Stimulated activated CD4-positive, alpha-beta T cell treated with anti-CD3 and anti-CD28 coated beads, TNF-alpha, amount 100 ng/mL, for 1 hour (primary cell): ENCODE results near the gene SLC9A1.

Experiments
- DNase-seq, 3 donors: peaks; one replicate each; pipeline ENCODE4 v3.0.0-alpha.2; 2020; ENCODE audit warnings: low read depth in 3 of 3, low spot score in 1 of 3

Gene SLC9A1

GRCh38 chr1:27077968-27078367 is 77.0 kb downstream of the SLC9A1 start:
- DNase-seq = no peak

DNA sequence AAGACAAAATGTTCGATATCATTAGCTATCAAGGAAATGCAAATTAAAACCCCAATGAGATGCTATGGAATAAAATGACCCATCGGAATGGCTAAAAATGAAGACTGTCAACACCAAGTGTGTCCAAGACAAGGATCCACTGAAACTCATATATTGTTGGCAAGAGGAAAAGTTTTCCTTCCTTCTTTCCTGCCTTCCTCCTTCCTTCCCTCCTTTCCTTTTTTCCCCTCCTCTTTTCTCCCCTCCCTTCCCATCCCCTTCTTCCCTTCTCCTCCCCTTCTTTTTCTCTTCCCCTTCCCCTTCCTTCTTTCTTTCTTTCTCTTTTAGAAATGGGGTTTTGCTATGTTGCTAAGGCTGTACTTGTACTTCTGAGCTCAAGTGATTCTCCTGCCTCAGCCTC is 78.1 kb downstream of the SLC9A1 start:
- no peak for DNase-seq

DNA sequence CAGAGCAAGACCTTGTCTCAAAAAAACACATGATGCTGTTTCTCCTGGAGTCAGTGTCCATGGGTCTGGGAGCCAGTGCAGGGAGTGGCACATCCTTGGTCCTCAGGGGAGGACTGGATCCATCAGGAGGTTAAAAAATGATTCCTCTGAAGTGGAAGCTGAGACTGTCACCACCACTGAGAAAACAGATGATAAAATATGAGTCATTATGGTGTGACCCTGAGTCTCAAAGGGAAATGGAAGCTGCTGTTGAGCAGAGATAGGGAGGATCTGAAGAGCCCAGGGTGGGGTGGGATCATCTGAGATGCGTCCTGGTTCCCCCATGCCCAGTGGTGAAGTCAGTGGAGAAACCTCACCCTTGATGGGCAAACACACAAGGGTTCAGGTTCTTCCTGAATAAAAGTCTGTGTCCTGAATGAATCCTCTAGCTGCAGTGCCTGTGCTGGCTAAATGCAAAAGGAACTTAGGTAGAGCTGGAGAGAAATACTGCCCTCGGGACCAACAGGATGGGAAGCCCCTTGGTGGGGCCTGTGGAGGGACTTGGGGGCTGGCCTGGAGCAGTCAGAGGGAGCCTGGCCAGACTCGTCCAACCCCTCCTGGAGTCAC is 80.6 kb downstream of the SLC9A1 start:
- DNase-seq = no peak

- no peak for DNase-seq
Measured at GRCh38 chr1:27071049-27071416, 83.9 kb downstream of the SLC9A1 start.

DNA sequence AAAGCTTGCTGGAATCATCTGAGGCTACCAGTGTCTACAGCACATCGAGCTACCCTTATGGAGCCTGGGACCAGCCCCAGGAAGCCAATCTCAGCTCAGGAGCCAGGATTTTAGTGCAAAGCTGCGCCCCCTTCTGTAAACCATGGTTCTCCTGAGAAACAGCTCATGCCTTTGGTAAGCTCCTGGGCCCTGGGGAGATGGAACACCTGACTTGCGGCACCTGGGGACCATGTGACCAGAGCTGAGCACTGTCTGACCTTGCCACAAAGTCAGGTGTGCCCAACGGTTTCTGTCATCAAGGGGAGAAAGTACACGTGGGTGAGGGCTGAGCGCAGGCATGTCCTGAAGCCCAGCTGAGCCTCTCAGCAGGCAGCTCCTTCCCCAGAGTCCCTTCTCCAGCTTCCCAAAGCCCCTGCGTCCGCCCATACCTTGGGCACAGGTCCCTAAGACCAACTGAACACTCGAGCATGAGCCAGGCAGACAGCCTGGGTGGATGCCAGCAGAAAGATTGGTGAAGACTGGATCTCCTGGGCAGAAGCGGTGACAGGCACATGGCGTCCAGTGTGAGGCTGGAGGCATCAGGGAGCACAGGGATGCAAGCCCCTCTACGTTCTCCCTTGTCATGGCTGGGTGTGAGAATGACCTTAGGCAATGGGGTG is 84.4 kb downstream of the SLC9A1 start:
- DNase-seq = no peak

DNA sequence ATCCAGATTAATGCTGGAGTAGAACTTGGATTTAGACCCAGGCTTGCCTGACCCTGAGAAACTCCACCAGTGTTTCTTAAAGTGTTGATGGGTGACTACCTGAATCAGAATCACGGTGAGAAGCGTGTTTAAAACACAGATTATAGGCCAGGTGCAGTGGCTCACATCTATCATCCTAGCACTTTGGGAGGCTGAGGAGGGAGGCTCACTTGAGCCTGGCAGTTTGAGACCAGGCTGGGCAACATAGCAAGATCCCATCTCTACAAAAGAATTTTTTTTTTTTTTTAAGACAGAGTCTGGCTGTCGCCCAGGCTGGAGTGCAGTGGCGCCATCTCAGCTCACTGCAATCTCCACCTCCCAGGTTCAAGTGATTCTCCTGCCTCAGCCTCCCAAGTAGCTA is 86.0 kb downstream of the SLC9A1 start:
- no peak for DNase-seq

DNA sequence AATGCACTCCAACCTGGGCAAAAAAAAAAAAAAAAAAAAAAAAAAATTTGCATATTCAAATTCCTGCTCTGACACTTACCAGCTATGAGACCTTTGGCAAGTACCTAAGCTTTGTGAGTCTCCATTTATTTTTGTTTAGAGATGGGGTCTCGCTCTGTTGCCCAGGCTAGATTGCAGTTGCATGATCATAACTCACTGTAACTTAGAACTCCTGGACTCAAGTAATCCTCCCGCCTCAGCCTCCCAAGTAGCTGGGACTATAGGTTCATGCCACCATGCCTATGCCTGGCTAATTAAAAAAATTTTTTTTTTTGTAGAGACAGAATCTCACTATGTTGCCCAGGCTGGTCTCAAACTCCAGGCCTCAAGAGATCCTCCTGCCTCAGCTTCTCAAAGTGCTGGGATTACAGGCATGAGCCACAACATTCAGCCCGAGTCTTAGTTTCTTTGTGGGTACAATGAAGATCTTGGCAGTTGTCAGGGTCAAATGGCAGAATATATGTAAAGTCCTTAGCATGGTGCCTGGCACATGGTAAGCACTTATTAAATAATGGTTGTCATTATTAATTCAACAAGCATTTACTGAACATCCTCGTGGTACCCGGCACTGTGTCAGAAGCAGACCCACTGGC is 88.8 kb downstream of the SLC9A1 start:
- no peak for DNase-seq

GRCh38 chr1:27060891-27061290 is 94.0 kb downstream of the SLC9A1 start:
- no peak for DNase-seq

DNA sequence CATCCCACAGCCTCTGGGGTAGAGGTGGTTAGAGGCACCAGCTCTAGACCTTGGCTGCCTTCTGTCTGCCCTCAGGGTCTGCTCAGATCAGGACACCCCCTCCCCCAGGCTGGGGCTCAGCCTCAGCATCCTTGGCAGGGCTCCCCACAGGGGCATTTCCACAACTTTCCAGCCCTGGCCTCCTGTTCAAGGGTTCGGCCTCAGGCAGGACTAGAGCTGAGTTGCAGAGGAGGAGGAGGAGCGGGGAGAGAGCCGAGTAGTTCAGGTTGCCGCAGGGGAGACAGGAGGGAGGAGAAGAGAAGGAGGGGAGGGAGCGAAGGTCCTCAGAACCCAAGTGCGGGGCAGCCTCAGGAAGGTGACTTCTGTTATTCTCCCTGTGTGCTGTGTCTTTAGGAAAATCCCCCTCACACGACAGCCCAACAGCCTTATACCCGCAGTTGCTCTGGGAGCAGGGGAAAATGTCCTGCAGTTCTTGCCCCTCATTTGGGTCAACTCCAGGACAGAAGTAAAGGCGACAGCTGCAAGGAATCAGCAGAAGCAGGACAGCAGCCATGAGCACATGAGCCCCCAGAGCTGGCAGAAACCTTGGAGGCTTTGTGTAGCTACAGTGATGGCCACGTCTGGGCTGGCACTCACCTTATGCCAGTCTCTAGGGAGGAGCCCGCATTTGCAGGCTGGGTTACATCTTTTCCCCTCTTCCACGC is 95.8 kb downstream of the SLC9A1 start:
- DNase-seq = no peak

- DNase-seq = no peak
Measured at GRCh38 chr1:27057801-27058625, 96.9 kb downstream of the SLC9A1 start.

GRCh38 chr1:27057389-27057788 is 97.5 kb downstream of the SLC9A1 start:
- DNase-seq = no peak

DNA sequence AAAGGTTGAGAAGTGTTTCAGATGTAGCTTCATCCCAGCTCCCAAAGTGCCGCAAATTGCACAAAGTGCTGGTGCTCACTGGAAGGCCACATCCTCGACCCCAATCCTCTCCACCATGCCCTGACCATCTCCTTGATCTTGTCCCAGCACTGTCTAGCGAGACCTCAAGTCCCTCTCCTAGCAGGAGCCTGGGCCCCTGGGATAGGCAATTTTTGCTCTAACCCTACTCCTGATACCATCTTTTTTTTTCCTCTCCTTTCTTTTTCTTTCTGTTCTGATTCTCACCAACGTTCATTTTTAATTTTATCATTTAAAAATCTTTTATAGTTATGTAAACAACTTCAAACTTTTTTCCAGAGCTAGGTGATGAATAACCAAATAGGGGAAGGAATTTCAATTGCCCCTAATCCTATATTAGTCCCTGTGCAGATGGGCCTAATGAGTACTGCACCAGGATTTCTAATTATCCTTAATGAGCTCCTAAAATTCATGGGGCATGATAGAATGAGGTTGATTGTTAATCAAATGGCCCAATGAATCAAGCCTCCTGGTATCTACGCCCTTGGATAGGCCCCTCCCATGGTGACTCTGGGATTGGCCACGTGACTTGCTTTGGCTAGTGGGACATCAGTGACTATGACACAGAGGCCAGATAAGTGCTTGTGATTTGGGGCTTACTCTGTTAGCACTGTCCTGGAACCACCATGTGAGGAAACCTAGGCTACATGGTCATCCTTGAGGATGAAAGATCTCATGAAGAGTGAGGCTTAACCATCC is 100.8 kb downstream of the SLC9A1 start:
- no peak for DNase-seq

DNA sequence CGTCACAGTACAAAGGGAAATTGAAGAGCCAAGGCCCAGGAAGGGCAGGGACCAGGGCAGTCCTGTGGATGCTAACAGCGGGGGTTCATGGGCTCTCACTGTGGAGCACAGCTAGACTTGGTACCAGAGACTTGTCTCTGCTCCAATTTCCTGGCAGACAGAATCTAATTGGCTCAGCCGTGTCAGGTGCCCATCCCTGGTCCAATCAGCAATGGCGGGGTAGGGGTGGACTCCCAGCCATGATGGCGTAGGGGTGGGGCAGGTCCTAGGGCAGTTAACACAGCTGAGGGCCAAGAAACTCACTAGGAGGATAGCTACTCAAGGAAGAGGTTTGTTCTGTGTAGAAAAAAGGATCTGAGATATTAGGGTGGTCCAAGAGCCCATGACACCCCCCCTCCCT is 102.4 kb downstream of the SLC9A1 start:
- DNase-seq = no peak

DNA sequence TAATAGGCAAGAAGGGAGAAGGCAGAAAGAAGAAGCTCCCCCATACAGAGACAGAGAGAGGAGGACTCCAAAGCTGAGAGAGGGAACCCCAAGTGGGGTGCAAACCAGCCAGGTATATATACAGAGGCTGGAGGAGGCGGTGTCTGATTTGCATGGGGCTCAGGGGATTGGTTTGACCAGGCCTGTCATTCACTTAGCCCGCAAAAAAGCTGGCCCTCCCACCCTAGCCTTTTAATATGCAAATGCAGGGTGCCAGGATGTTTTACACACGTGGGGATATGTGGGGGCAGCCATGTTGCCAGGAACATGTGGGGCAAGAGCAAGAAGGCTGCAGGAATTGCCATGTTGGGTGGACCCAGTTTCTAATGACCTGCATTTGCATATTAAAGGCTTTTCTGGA is 105.3 kb downstream of the SLC9A1 start:
- no peak for DNase-seq

DNA sequence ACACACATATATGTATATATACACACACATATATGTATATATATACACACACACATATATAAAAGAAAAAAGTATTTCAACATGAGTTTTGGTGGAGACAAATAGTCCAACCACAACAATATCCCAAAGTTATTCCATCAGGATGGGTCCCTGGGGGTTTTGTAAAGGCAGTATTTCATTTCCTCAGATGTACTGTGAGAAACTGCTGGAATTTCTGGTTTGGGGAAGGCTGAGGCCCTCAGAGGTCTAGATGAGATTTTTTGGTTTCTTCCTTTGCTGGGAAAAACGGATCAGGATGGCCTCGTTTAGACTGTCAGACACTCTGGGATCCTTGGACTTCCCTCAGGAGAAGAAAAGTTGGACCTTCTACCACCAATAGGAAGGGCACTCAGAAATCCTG is 105.8 kb downstream of the SLC9A1 start:
- no peak for DNase-seq
